ENCODE measurements around the gene ADARB1.

DNA sequence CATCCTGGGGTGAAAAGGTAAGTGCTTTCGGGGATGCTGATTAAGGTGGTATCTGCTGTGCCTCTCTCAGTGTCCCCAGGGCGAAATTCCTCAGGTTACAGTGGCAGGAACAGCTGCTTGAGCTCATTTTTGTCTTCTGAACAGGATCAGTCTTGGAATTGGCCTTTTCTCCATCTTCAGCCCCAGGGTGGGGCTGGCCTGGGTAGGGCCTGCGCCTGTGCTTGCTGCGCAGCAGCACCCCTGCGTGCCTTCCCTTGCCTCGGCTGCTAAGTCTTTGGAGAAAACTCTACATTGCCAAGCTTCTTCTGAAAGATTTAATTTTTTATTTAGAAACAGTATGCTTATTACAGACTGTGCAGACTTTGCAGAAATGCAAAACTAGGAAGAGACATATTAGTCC lies 41.7 kb downstream of the ADARB1 start:
- TF ChIP-seq EZH2 (IDR thresholded peaks at IDR 0.05; ENCODE audit: insufficient read depth, low read length) = no peak
- TF ChIP-seq, protein P1, sequence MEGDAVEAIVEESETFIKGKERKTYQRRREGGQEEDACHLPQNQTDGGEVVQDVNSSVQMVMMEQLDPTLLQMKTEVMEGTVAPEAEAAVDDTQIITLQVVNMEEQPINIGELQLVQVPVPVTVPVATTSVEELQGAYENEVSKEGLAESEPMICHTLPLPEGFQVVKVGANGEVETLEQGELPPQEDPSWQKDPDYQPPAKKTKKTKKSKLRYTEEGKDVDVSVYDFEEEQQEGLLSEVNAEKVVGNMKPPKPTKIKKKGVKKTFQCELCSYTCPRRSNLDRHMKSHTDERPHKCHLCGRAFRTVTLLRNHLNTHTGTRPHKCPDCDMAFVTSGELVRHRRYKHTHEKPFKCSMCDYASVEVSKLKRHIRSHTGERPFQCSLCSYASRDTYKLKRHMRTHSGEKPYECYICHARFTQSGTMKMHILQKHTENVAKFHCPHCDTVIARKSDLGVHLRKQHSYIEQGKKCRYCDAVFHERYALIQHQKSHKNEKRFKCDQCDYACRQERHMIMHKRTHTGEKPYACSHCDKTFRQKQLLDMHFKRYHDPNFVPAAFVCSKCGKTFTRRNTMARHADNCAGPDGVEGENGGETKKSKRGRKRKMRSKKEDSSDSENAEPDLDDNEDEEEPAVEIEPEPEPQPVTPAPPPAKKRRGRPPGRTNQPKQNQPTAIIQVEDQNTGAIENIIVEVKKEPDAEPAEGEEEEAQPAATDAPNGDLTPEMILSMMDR (IDR thresholded peaks at IDR 0.05; ENCODE audit: insufficient read depth, low read depth, low read length) = no peak

Measured in astrocyte (in vitro differentiated cells and primary cell).